Stimulated activated CD4-positive, alpha-beta T cell treated with anti-CD3 and anti-CD28 coated beads, Interleukin-4, amount 100 ng/mL, for 4 hours (primary cell): ENCODE results near the gene EFEMP2.
"Not testable (repeated sequence)": the region's sequence is repeated elsewhere in the genome, so short reads cannot be mapped to it uniquely, and the experiment has no call there.

Experiments used
- DNase-seq, 2 experiments: peaks; one replicate each; pipeline ENCODE4 v3.0.0-alpha.2; 2020

EFEMP2 gene

DNA sequence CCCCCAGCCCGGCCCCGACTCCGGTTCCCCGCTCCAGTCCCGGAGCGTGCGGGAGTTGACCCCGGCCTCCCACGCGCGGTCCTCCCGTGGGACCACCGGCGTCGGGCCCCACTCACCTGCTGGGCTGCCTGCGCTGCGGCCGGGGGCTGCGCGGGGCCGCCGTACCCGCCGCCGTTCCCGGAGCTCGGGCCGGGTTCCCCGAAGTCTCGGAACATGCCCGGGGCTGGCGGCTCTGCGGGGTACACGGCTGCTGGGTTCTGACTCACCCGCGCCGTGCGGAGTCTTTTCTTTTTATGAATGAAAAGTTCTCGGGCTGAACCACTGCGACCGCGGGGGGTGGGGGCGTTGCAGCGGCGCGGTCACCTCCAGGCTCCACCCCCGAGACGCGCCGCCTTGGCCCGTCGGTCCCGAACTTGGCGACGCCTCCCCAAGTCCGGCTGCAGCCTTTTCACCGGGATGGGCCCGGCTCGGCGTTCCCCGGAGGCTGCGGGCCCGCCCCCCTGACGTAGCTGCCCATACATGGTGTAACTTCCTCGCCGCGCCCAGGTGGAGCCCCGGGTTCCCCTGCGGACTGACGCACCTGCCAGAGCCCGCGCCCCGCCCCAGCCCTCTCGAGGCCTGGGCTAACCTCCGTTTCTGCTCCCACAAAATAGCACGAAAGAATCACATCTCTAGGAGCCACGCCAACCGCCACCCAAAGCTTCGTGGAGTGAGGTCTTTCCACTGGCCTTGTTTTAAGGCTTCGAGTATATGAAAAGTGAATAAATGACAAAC is 27.7 kb upstream of the EFEMP2 start, which contains the start of gene FOSL1:
FOSL1 (minus strand) TSS at position 264 of the 774 bp plus-strand sequence; CDS start at position 215, 49 bp downstream.
- peak; percentile 94 to 97 for DNase-seq

DNA sequence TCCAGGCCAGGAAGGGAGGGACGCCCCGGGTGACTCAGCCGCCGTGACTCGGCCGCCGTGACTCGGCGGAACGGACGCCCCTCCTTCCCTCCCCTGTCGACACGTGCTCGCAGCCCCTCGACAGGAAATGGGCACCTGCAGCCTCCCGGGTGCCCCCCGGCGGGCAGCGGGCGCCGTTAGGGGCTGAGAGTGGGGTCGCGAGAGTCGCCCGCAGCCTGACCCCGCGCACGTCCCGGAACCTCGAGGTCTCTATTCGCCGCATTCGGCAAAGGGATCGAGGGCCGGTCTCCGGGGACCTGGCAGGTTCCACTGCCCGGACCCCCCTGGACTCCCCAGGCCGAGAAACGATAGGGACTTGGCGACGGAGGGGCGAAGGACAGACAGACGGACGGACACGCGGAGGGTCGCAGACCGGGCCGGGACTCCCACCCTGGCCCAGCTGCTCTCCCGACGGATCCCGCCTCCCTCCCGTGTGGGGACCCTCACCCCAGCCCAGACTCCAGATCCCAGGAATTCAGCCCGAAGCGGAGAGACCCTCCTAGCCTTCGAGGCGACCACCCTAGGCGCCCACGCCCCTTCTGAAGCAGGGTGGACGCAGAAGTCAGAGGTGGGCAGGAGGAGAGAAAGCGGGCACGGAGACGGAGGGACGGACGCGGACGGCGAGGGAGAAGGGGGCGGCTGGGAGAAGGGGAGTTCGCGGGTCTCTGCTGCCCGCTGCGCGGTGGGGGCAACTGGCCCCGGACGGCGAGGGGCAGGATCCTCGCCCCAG is 26.9 kb upstream of the EFEMP2 start:
- DNase-seq = peak; percentile 80 to 82

DNA sequence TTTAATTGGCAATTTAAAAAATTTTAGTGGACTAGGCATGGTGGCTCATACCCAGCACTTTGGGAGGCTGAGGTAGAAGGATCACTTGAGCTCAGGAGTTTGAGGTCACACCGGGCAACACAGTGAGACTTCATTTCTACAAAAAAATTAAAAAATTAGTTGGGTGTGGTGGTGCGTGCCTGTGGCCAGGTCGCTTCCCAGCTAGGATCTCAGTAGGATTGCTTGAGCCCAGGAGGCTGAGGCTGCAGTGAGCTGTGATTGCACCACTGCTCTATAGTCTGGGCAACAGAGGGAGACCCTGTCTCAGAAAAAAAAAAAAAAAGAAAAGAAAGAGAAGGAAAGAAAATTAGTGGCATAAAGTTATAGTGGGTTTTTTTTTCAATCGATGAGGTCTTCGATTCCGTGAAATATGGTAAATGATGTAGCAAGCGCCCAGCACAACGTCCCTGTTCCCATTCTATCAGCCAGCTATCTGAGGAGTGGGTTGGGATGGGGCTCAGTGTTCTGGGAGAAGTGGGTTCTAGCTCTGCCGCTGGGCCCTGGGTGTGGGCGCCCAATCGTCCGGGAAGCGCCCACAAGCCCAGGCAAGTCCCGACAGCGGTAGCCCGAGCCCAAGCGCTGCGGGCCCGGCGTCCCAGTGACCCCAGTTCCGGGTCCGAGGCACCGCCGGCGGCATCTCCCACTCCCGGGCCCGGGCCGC is 26.2 kb upstream of the EFEMP2 start:
- DNase-seq = no peak

DNA sequence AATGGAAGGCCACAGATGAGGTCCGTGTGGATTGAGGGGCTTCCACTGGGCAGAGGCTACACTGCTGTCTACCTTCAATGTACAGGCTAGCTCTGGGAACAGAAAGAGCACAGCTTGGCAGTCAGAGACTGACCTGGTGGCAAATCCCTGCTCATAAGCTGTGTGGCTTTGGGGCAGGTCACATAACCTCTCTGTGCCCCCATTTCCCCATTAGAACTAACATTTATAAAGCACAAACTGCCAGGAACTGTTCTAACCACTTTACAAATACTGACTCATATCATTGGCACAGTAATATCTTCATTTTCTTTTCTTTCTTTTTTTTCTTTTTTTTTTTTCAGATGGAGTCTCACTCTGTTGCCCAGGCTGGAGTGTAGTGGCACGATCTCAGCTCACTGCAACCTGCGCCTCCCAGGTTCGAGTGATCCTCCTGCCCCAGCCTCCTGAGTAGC is 24.4 kb upstream of the EFEMP2 start:
- DNase-seq = no peak

DNA sequence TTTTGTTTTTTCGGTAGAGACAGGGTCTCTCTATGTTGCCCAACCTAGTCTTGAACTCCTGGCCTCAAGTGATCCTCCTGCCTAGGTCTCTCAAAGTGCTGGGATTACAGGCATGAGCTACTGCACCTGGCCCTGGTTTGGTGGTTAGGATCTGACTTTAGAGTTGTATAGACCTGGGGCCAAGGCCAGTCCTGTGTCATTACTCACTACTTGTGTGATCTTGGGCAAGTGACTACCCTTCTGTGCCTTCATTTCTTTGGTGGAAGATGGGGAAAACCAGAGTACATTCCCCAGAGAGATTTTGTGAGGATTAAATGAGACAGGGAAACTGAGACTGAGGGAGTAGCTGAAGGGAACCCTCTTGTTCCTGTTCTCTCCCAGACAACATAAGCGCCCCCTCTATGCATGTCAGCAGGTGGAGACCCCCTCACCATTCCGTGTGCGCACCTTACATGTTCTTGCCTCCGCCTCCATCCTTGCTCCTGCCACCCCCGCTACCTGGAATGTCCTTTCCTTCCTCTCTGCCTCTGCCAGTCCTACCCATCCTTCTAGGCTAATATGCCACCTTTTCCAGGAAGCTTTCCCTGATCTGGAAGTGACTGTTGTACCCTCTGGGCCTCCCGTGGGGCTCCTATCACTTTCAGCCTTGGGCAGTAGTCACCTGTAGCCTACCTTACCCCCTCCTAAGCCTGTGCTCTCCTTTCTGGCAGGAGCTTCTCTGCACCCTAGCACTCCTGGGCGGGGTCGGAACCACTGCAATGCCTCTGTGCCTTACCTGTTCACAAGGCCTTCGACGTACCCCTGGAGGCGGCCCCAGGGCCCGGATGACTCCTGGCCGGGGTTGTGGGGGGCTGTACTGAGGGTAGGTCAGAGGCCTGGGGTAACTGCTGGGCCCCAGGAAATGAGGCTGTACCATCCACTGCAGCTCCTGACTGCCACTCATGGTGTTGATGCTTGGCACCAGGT is 23.7 kb upstream of the EFEMP2 start:
- no peak for DNase-seq

DNA sequence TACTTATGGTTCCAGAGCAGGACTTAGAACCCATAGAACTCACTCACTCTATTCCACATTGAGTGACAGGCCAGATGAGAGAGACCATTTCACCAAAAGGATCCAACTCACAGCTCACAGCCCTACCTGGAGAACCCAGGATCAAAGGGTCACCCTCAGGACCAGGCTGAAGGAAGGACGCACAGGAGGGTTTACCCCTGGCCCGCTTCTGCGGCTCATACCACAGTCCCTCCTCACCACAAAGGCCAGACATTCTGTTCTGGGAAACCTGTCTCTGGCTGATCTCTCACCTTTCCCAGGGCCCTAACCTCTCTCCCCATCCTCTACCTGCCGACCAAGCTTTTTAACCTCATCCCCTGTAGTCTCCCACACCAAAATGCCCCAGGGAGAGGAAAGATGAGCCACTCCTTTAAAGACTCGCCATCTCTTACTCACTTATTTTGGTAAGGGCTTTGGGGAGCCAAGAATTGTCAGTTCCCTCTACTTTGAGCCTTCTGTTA is 22.9 kb upstream of the EFEMP2 start:
- DNase-seq = no peak

DNA sequence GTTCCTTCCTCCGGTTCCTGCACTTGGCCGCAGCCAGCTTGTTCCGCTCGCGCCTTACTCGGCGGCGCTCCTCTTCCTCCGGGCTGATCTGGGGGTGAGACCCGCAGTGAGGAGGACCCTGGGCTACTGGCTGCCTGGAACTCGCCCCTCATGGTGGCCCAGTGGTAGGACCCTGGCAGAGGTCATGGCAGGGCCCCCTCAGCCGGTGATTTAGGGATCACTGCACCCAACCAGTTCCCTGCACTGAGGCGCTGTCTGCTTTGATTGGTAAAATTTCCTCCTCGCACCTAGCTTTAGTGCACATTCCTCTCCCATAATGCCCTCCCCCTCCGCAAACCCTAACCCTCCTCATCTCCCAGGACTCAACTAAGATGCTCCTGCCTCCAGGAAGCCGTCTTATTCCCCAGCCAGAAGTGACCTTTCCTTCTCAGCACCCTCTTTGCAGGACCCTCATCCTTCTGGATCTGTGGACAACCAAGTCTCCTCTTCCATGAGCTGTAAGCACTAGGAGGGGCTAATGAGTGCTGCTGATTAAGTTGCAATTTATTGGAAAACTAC is 21.5 kb upstream of the EFEMP2 start:
- no peak for DNase-seq

DNA sequence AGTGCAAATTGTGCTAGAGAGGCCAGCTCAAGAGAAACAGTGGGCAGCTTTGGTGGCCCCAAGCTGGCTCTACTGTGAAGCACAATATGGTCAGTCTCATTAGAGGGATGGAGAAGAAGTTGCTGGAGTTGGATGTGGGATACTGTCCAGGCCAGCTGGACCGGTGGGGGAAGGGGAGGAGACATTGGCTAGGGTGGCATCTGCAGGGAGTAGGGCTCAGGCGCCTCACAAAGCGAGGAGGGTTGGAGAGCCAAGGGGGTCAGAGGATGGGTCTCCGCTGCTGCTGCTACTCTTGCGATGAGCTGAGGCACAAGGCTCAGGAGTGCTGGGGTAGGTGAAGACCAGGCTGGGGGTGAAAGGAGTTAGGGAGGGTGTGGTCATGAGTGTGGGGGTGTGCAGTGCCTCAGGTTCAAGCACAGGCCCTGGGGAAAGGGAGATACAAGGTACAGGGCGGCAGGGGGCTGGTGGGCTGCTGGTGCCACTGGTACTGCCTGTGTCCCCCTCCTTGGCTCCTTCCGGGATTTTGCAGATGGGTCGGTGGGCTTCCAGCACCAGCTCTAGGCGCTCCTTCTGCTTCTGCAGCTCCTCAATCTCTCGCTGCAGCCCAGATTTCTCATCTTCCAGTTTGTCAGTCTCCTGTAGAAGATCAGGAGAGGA is 20.2 kb upstream of the EFEMP2 start:
- no peak for DNase-seq

DNA sequence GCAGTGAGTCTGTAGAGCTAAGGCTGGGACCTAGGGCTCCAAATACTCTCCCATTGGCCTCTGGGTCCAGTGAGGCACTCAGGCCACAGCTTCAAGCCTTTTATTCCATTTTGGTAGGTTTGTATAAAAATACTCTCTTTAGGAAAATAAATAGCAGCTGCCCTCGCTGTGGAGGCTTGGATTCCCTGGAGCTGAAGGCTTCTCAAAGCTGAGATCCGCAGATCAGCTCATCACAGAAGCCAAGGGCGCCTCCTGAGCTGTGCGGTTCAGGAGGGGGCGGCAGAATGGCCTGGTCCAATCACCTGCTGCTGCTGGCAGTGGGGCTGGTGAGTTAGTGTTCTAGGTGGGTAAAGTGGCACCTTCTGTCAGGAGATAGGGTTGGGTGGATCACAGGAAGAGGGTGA is 19.5 kb upstream of the EFEMP2 start:
- not testable (repeated sequence) for DNase-seq

DNA sequence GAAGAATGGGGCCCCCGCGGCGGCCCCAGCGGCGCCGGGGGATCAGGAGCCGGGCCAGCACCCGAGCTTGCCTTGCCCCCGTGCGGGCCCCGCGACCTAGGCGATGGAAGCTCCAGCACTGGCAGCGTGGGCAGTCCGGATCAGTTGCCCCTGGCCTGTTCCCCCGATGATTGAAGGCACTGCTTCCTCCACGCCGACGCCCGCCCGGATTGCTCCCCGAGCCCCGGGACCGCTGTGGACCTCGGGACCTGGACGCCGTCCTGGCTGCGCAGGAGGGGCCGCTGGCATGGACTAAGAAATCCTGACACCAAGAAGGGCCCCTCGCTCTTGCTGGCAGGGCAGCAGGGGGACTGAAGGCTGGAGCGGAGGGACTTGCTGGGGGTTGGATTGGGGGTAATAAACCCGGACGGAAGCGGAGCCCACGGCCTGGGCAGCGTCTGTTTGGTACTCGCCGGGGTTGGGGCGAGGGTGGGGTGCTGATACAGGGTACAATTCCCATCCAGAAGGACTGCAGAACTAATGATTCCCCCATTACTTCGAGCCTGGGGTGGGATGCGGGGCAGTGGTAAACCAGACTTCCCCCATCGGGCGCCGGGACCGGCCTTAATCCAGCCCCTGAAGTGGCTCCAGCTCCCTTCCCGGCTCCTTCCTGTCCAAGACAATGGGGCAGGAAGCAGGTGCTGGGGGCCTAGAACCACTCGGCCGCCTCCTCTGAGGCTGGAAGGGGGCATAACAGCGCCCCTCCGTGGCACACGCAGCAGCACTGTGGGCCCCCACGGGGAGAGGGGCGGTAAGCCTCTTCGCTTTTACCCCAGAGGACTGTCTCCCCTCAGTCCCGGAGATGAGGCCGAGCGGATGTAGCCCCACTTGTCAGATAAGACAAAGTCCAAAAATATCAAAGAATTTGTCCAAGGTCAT is 18.9 kb upstream of the EFEMP2 start:
- peak; percentile 45 to 63 for DNase-seq

DNA sequence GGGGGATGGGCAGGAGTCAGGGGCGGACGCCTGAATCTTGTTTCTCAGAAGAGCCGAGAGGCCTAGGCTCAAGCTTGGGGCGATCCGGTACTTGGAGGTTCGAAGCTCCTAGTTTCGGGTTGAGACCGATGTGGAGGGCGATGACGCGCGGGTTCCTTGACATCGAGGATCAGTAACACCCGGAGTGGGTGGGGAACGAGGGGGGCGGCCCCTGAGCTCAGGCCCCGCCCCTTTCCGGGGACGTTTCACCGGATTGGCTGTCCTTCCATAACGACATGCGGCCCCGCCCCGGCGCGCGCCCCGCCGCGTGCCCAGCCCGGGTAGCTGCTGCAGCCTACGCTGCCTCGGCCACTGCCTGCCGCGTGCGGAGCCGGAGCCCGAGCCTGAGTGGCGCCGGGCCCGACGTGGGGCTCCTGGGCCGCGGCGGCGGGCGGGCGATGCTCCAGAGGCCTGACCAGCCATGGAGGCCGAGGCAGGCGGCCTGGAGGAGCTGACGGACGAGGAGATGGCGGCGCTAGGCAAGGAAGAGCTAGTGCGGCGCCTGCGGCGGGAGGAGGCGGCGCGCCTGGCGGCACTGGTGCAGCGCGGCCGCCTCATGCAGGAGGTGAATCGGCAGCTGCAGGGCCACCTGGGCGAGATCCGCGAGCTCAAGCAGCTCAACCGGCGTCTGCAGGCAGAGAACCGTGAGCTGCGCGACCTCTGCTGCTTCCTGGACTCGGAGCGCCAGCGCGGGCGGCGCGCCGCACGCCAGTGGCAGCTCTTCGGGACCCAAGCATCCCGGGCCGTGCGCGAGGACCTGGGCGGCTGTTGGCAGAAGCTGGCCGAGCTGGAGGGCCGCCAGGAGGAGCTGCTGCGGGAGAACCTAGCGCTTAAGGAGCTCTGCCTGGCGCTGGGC is 18.0 kb upstream of the EFEMP2 start, which contains the start of gene CCDC85B:
CCDC85B (plus strand) TSS at position 350 of the 895 bp plus-strand sequence; CDS start at position 461, 111 bp downstream.
- DNase-seq = peak; percentile 99

DNA sequence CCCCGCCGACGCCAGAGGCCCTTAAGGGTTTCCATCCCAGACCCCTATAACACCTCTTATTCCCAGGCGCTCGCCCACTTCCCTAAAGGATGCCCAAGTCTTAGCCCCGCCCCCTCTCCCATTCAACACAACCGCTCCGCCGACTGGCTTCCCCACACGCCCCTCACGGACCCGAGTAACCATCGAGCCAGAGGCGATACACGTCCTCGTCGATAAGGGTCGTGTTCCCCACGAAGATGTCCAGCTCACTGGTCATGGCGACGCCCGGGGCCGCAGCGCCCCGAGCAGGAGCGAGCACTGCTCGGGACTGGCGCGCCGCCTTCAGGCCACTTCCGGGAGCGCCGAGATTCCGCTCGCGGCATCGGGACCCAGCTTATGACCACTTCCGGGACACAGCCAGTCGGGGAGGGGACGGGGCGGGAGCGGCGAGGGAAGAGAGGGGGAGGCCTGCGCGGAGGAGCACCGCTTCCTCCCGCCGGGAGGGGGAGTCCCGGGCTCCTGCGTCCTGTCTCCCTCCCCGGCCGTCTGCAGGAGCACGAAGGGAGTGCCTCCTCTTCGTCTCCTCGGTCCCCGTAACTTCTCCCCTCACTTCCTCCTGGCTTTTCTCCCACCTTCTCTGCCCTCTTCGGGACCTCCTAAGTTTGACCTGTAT is 15.7 kb upstream of the EFEMP2 start, which contains the start of gene FIBP:
FIBP (minus strand) TSS at position 309 of the 652 bp plus-strand sequence; CDS start at position 256, 53 bp downstream.
- peak; percentile 93 to 95 for DNase-seq

DNA sequence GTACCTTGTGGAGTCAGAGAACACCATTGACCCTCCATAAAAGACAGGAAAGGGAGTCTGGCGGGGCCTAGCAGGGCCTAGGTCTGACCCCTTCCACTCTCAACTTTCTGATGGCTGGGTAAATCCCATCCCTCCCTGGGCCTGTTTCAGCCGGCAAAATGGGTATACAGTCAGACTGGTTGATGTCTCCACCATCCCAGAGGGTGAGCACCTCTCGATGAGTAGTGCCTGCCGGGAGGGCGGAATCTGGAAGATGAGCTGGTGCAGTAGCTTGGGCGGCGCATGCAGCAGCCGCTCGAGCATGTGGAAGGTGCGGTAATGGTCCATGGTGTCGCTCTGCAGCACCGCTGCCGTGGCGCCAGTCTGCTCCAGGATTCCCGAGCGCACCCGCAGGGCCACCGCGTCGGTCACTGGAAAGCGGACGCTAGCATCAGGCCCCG is 15.1 kb upstream of the EFEMP2 start:
- no peak for DNase-seq

DNA sequence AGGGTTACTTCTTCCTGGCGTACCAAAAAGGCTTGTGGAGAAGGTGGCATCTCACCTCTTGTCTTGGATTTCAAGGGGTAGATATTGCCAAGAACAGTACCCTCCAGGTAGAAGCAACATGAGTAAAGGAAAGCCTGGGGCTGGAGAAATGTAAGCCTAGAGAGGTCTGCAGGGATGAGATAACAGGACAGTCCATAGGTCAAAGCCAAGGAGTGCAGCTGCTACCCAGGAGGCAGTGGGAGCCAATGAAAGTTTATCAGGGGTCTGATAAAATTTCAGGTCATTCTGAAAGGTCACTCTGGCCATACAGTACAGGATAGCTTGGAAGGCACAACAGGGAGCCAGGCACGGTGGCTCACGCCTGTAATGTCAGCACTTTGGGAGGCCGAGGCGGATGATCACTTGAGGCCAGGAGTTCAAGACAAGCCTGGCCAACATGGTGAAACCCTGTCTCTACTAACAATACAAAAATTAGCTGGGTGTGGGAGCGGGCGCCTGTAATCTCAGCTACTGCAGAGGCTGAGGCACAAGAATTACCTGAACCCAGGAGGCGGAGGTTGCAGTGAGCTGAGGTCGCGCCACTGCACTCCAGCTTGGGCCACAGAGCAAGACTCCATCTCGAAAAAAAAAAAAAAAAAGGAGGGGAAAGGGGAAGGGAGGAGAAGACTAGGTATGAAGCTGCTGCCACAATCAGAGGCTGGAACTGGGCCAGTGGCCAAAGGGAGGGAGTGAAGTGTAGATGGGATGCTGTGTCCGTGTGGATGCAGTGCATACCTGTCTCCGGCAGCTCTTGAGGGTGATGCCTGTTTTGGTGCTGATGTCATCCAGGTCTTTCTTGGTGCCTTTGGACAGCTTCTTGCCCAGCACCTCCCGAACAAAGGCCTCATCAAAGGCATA is 14.5 kb upstream of the EFEMP2 start:
- no peak for DNase-seq

DNA sequence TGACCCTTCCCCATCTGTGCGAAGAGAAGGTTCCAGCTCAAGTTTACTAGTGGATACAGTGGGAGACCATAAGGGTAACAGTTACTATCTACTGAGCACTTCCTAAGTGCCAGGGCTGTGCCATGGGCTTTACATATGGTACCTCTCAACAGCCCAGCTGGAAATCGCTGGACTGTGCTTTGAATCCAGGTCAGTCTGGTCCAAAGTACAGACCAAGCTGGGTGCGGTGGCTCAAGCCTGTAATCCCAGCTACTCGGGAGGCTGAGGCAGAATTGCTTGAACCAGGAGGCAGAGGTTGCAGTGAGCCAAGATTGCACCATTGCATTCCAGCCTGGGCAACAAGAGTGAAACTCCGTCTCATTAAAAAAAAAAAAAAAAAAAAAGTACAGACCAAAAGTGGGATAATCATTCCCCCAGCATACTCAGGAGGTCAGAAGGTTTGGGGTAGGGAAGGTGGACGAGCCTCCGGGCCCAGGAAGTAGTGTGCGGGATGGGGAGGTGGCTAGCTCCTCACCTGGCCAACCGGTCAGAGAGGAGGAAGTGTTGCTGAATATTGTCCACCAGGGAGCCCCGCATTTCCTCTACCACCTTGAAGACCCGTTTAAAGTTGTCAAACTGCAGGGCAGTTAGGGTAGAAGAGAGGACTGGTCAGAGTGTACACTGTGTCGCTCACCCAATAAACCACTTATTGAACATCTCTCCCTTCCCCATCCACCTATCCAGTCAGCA is 13.4 kb upstream of the EFEMP2 start:
- DNase-seq = no peak

DNA sequence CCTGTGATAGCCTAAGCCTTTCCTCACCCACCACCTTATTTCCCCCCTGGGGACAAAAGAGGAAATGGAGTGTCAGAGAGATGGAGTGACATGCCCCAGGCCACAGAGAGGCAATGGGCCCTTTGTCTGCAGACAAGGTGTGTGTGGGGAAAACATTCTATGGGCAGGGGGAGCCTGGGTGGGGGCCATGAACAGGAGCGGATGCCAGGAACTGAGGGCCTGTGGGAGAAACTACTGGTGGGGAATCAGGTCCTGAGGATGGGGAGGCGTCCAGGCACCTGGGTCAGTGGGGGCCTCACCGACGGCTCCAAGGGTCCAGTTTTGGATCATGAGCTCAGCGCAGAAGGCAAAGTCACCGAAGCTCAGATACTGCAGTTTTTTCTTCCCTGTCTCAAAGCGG is 12.6 kb upstream of the EFEMP2 start:
- DNase-seq = no peak
